Esophagus (tissue), 2 donors: ENCODE data around the gene TSPAN11. TPM values are rescaled to one million over a fixed set of nuclear protein-coding genes. Genes with fewer than 3 reads are reported as not detected.

Source experiments
- H3K27ac ChIP-seq, 2 donors: one replicate each; pipeline ENCODE4 v1.5.1; 2013; ENCODE audit warnings: low read depth in 2 of 2, mild to moderate bottlenecking in 2 of 2, inconsistent platforms in 1 of 2, low read length in 1 of 2, moderate library complexity in 1 of 2
- H3K27me3 ChIP-seq, 2 donors: one replicate each; pipeline ENCODE4 v1.6.1; 2013; ENCODE audit warnings: low read length in 2 of 2, control low read depth in 1 of 2, mild to moderate bottlenecking in 1 of 2; ENCODE audit not compliant: insufficient read depth in 2 of 2, control insufficient read depth in 1 of 2
- H3K36me3 ChIP-seq, 2 donors: one replicate each; pipeline ENCODE4 v1.6.1; 2013; ENCODE audit warnings: low read length in 1 of 2; ENCODE audit not compliant: control insufficient read depth in 2 of 2, insufficient read depth in 2 of 2
- H3K4me1 ChIP-seq, 2 donors: one replicate each; pipeline ENCODE4 v1.6.1; 2013; ENCODE audit warnings: low read length in 1 of 2; ENCODE audit not compliant: control insufficient read depth in 2 of 2, insufficient read depth in 2 of 2
- H3K4me3 ChIP-seq, 2 donors: one replicate each; pipeline ENCODE4 v1.5.1; 2013; ENCODE audit warnings: low read length in 2 of 2, mild to moderate bottlenecking in 2 of 2, low read depth in 1 of 2, moderate library complexity in 1 of 2
- H3K9me3 ChIP-seq, 2 donors: one replicate each; pipeline ENCODE4 v1.6.1; 2013; ENCODE audit warnings: mild to moderate bottlenecking in 2 of 2, low read depth in 1 of 2, low read length in 1 of 2, moderate library complexity in 1 of 2; ENCODE audit not compliant: control insufficient read depth in 2 of 2, insufficient read depth in 1 of 2
- WGBS, 2 donors: extraction: QIAGEN DNeasy Blood & Tissue Kit; methylation state at CpG; one replicate each; pipeline ENCODE4 v1.1.7; 2013; 5-methylcytosine and 5-hydroxymethylcytosine counted together
- polyA plus RNA-seq, 2 donors: library from polyadenylated mRNA; stranded (reverse); fragments of 200-250 nt; gene quantifications; one replicate each; pipeline ENCODE4 v1.2.3, GENCODE V29; 2013
- donor health status: healthy with polysubstance abuse.
- donor health status: Bipolar disorder and iron deficiency.

The TSPAN11 gene
- polyA plus RNA-seq, 2 donors = 0.29 to 0.42 TPM

DNA sequence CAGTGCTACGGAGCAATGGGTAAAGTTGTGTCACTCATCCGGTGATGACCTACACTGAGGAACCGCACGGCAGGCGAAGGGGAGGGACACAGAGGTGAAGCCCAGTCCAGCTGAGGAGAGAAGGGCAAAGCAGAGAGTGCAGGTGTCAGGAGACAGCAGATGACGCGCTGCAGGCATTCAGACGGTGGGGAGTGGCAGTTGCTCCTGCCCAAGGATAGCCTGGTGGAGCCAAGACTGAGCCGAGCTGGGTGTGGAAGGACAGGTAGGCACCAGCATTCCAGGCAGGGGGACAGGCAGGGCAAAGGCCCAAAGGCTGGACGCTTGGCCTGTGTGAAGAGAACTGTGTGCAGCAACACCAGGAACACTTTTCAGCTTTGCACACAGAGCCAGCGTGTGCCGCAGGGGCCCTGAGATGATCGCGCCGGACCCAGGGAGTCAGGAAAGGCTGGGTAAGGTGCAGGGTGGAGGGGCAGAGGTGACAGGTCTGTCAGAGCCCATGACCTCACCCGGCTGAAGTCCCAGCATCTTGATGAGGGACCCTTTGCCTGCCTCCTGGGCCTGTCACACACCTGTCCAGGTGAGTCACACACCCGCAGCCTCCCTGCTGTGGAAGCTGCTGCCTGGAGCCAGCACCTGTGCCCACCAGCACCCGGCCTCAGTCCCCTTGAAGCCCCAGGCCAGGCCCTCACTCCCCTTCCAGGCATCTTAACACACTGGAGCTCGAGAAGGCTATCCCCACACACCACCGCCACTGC, 48.4 kb downstream of the TSPAN11 start:
- Histone ChIP-seq H3K4me3 (no peak overlapping the region), H3K27ac (no peak overlapping the region), H3K36me3 (no peaks in the 10 kb centered on the region), H3K9me3 (no peaks in the 10 kb centered on the region), H3K4me1 (peaks cover 0 to 5% of the 10 kb centered on the region in 2 donors), H3K27me3 (peaks cover 0 to 3% of the 10 kb centered on the region in 2 donors)
- WGBS, 2 donors = 68 to 73% methylated on average over 18 to 20 of the region's 20 CpGs

DNA sequence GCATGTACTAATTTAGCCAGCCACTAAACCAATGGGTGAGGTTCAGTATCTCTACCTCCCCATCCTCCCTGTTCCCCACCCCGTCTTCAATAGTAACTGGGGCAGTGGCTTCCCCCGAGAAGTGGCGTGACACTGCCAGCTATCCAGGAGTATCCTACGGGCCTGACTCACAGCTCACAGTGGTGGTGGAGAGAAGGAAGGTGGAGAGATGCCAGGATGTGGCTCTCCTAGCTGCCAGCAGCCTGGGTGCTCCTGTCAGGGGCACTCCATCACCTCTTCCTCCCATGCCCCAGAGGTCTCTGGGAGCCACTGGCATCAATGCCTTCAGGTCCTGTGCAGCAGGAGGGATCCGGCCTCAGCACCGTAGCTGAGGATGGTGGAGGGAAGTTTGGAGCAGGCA, 49.0 kb downstream of the TSPAN11 start:
- H3K27ac ChIP-seq = no peak overlapping the region
- no peaks in the 10 kb centered on the region for H3K9me3 ChIP-seq
- H3K36me3 ChIP-seq = no peaks in the 10 kb centered on the region
- WGBS, 2 donors = 74 to 76% methylated on average over 6 of the region's 6 CpGs
- peaks cover 0 to 1% of the 10 kb centered on the region in 2 donors for H3K4me1 ChIP-seq
- peaks cover 0 to 4% of the 10 kb centered on the region in 2 donors for H3K27me3 ChIP-seq
- H3K4me3 ChIP-seq = no peak overlapping the region

DNA sequence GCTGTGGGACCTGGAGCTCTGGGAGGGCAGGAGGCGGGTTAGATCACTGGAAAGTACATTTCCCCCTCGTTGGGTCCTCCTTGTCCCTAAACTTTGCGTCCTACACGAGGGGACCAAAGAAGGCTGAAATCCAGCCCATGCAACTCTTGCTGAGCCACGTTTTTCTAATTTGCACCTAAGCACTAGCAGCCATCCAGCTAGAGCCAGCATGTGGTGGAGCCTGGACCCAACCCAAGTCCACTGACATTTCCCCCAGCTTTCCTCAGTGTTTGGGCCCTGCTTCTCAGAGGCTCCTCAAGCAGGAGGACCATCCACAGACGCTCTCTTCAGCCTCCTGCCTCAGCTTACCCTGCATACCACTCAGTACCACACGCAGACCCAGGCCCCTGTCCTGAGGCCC, 49.7 kb downstream of the TSPAN11 start:
- H3K36me3 ChIP-seq = no peaks in the 10 kb centered on the region
- no peaks in the 10 kb centered on the region for H3K4me1 ChIP-seq
- no peak overlapping the region for H3K27ac ChIP-seq
- peaks cover 0 to 4% of the 10 kb centered on the region in 2 donors for H3K27me3 ChIP-seq
- H3K9me3 ChIP-seq = no peaks in the 10 kb centered on the region
- no peak overlapping the region for H3K4me3 ChIP-seq
- 70 to 77% methylated on average over 7 of the region's 7 CpGs for WGBS, 2 donors

DNA sequence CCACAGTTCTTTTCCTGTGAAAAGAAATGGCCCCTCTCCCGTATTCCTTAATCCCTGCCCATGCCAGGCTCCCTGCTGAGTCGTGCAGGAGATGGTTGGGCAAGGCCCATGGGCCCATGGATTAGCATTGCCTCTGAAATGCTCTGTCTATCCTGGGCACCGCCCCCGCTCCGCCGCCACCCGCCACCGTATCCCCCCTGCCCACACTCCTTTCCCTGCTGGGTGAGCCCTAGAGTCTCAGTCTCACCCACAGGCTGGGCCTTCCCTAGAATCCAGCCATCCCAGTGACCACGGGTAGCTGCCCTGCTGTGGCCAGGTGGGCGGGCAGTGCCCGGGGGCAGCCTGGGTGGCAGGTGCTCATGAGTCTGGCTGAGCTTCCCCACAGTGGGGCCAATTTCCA, 50.6 kb downstream of the TSPAN11 start:
- Histone ChIP-seq H3K9me3 (no peaks in the 10 kb centered on the region), H3K4me3 (no peak overlapping the region), H3K27ac (no peak overlapping the region), H3K4me1 (no peaks in the 10 kb centered on the region), H3K27me3 (peaks cover 0 to 4% of the 10 kb centered on the region in 2 donors), H3K36me3 (no peaks in the 10 kb centered on the region)
- 71 to 85% methylated on average over 11 of the region's 11 CpGs for WGBS, 2 donors

DNA sequence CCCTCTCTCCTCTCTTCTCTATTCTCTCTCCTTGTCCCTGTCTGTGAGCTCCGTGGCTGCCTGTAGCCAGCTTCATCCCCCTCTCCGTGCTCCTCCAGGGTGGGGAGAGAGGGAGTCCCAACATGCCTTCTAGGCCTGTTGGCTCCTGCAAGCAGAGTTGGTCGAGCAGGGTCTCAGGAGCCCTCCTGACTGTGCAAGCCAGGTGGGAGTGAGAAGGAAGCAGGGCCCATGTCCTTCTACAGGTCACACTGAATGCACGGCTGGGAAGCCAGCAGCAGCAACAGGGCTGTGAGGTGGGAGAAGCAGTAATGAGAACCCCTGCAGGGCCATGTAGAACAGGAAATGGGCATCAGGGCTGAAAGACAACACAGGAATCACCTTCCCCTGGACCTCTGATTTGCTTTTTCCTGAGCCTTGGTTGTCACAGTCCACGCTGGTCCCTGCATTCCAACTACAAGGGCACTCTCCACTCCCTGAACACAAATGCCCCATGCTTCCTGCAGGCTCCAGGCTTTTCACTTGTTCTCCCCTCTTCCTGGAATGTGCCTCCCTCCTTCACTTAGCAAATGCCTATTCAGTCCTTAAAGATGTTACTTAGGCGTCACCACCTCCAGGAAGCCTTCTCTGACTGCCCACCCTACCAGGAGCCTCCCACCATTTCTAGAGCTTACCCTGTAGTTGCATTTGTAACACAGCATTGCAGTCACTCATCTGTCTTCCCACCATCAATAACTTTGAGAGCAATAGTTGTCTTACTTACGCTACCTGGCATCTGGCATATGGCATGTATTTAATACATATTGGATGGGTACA, 51.2 kb downstream of the TSPAN11 start:
- no peaks in the 10 kb centered on the region for H3K36me3 ChIP-seq
- no peak overlapping the region for H3K4me3 ChIP-seq
- no peaks in the 10 kb centered on the region for H3K9me3 ChIP-seq
- WGBS, 2 donors = 79 to 82% methylated on average over 7 of the region's 7 CpGs
- H3K4me1 ChIP-seq = no peaks in the 10 kb centered on the region
- H3K27ac ChIP-seq = no peak overlapping the region
- H3K27me3 ChIP-seq = peaks cover 0 to 4% of the 10 kb centered on the region in 2 donors

DNA sequence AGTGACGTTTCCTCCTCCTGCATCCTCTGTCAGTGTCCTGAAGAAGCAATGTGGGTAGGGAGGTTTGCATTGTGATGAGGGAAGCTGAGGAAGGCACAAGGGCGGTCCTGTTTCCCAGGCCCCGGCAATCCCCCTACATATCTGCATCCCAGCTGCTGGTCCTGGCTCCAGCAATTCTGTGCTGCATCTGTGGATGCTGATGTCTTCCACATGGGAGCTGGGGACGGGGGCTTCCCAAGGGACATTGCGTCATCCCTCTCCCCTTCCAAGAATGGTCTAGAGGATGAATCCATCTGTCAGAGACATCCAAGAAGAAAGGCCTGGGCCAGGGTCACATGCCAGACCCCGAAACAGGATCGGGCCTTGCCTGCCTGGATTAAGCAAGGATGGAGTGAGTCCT, 52.1 kb downstream of the TSPAN11 start:
- no peaks in the 10 kb centered on the region for H3K9me3 ChIP-seq
- peaks cover 0 to 4% of the 10 kb centered on the region in 2 donors for H3K27me3 ChIP-seq
- no peaks in the 10 kb centered on the region for H3K4me1 ChIP-seq
- no peaks in the 10 kb centered on the region for H3K36me3 ChIP-seq
- WGBS, 2 donors = 72 to 83% methylated on average over 7 of the region's 7 CpGs
- H3K27ac ChIP-seq = no peak overlapping the region
- H3K4me3 ChIP-seq = no peak overlapping the region

DNA sequence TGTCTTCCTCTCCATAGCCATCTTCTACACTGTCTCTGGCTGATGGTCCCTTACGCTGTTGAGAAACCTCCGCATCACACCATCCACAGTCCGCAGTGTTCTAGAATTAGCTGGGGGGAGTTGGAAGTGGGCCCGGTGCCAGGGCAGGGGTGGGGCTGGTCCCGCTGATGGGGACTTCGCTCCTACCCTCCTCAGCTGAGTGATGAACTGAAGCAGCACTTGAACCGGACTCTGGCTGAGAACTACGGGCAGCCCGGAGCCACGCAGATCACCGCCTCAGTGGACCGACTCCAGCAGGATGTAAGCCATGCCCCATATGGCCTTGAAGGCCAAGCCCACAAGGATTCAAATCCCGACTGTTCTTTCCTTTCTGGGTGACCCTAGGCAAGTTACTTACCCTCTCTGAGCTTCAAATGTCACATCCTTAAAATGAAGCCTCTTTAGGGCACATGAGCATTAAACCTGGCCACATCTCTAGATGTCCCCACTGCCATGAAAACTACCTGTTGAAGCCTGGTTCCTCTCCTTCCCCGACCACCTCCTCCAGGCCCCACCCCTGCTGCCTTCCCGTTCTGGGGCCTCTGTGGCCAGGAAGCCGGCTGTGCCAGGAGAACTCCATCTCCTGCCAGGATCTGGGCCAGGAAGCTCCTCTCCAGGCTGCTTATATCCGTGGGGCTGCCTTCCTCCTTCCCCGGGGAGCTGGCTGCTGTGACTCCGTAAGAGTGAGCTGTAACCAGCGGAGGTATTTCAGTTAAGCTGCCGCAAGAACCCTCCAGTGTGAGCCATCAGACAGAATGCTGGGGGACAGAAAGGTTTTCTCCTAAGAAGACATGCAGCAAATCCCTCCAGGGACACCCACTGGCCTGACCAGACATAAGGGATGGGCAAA, 53.1 kb downstream of the TSPAN11 start:
- Histone ChIP-seq H3K4me1 (no peaks in the 10 kb centered on the region), H3K27ac (no peak overlapping the region), H3K27me3 (peaks cover 0 to 4% of the 10 kb centered on the region in 2 donors), H3K9me3 (no peaks in the 10 kb centered on the region), H3K36me3 (no peaks in the 10 kb centered on the region), H3K4me3 (no peak overlapping the region)
- WGBS, 2 donors = 60 to 62% methylated on average over 21 of the region's 21 CpGs

DNA sequence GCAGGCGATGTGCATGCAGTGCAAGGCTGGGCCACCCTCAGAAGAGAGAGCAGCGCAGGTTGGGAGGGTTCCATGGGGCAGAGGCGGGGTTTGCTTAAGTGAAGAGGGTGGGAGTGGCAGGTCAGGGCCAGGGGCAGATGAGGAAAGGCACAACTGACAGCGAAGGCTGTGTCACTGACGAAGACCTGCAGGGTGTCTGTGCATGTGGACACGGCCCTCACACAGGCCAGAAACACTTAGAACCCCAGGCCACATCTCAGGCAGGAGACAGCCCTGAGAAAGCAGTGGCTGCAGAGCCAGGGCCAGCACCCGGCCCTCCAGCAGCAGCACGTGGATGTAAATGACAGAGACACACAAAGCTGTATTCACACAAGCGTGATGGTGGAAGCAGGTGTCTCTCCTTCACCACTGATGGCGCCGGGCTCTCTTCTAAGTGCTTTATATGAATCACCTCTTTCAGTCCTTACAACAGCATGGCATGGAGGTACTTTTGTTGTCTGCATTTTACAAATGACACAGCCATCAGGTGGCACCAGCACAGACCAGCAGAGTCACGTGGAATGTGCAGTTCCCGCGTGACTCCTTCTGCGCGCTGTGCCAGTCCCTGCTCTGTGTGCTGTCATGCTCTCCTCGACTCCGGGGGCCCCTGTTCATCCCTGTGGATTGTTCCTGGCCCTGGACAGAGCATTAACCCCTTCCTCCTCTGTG, 54.6 kb downstream of the TSPAN11 start:
- H3K9me3 ChIP-seq = no peaks in the 10 kb centered on the region
- 79 to 86% methylated on average over 17 to 18 of the region's 18 CpGs for WGBS, 2 donors

DNA sequence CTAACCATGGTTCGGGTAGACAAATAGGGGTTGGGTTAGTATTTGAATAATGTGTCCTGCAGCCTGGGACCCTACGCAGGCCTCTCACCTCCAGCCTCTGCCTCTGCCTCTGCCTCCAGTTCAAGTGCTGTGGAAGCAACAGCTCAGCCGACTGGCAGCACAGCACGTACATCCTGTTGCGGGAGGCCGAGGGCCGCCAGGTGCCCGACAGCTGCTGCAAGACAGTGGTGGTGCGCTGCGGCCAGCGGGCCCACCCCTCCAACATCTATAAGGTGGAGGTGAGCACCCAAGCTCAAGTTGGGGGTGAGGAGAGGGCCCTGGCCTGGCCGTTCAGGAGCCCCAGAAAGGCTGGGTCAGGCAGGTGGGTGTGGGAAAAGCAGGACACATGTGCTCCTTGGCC, 55.9 kb downstream of the TSPAN11 start:
- Histone ChIP-seq H3K9me3 (no peaks in the 10 kb centered on the region), H3K27me3 (peaks cover 0 to 4% of the 10 kb centered on the region in 2 donors), H3K4me1 (no peaks in the 10 kb centered on the region), H3K27ac (no peak overlapping the region), H3K4me3 (no peak overlapping the region), H3K36me3 (no peaks in the 10 kb centered on the region)
- 93 to 94% methylated on average over 12 of the region's 12 CpGs for WGBS, 2 donors

More for the DNA sequence above, 54.6 kb downstream of the TSPAN11 start:
- Histone ChIP-seq H3K36me3 (no peaks in the 10 kb centered on the region), H3K27ac (no peak overlapping the region), H3K4me1 (no peaks in the 10 kb centered on the region), H3K4me3 (no peak overlapping the region), H3K27me3 (peaks cover 0 to 4% of the 10 kb centered on the region in 2 donors)
